GM18873 (cell line): ENCODE results near the gene PHGDH.
"Not testable (repeated sequence)": the region's sequence is repeated elsewhere in the genome, so short reads cannot be mapped to it uniquely, and the experiment has no call there.

Experiments used
- ATAC-seq: cut with Tn5 transposase; IDR thresholded peaks from one replicate; pipeline ENCODE4 v1.9.1; 2021; ENCODE audit warnings: mild to moderate bottlenecking, moderate library complexity, moderate number of reproducible peaks; ENCODE audit not compliant: unreplicated experiment, low FRiP score

Gene PHGDH

GRCh38 chr1:119696863-119697262, 14.9 kb upstream of the PHGDH start:
- ATAC-seq = not testable (repeated sequence)

- ATAC-seq = no peak
These were observed 14.1 kb upstream of the PHGDH start for GRCh38 chr1:119697598-119697997.

- no peak for ATAC-seq
These were observed 11.4 kb upstream of the PHGDH start for GRCh38 chr1:119700326-119700725.

GRCh38 chr1:119701659-119702058, 10.1 kb upstream of the PHGDH start:
- no peak for ATAC-seq

- no peak for ATAC-seq
These were observed 9.3 kb upstream of the PHGDH start for GRCh38 chr1:119702384-119702783.

GRCh38 chr1:119703666-119704450, 7.9 kb upstream of the PHGDH start:
- ATAC-seq = no peak

GRCh38 chr1:119706599-119706998, 5.1 kb upstream of the PHGDH start:
- not testable (repeated sequence) for ATAC-seq

GRCh38 chr1:119711356-119711803, 354 bp upstream of the PHGDH start:
- not testable (repeated sequence) for ATAC-seq

GRCh38 chr1:119712342-119713038, 756 bp downstream of the PHGDH start:
- no peak for ATAC-seq

GRCh38 chr1:119713039-119713748, 1.5 kb downstream of the PHGDH start:
- ATAC-seq = no peak

GRCh38 chr1:119713749-119714456, 2.2 kb downstream of the PHGDH start:
- no peak for ATAC-seq

GRCh38 chr1:119714583-119714982, 2.8 kb downstream of the PHGDH start:
- no peak for ATAC-seq

GRCh38 chr1:119715542-119715941, 3.8 kb downstream of the PHGDH start:
- no peak for ATAC-seq

GRCh38 chr1:119718409-119718808, 6.7 kb downstream of the PHGDH start:
- ATAC-seq = no peak

GRCh38 chr1:119718972-119719371, 7.2 kb downstream of the PHGDH start:
- ATAC-seq = no peak

- ATAC-seq = no peak
These were observed 9.2 kb downstream of the PHGDH start for GRCh38 chr1:119720866-119721440.

- no peak for ATAC-seq
These were observed 10.2 kb downstream of the PHGDH start for GRCh38 chr1:119721896-119722295.

- no peak for ATAC-seq
These were observed 13.0 kb downstream of the PHGDH start for GRCh38 chr1:119724611-119725218.

- no peak for ATAC-seq
These were observed 13.9 kb downstream of the PHGDH start for GRCh38 chr1:119725626-119726025.

GRCh38 chr1:119727991-119728390, 16.3 kb downstream of the PHGDH start:
- ATAC-seq = no peak
